ENCODE data around the gene RPP25. TPM values are rescaled to one million over a fixed set of nuclear protein-coding genes. Genes with fewer than 3 reads are reported as not detected.

The RPP25 gene
- total and polyA plus RNA-seq, 10 of the 15 experiments (the other 5 are each of a cell fraction or from before 2014, with no cell fraction given): 0.41 to 10.8 (median 4.7) TPM

GRCh38 chr15:74962671-74963070, 6.1 kb upstream of the RPP25 start:
- 43% methylated on average over 2 of the region's 2 CpGs for WGBS (ENCODE audit: insufficient coverage, insufficient replicate concordance, low lambda C conversion rate, missing lambda C conversion rate)
- H3K4me3 ChIP-seq: no peak overlapping the region
- ChIA-PET RAD21 (ENCODE audit: unreplicated experiment) (no interaction called here), CTCF (interaction anchor here (0.7 to 3.7 kb wide), 5 partner anchors 12 to 328 kb away, joined by 3 to 24 read pairs (median 5); no protein-coding TSS in a partner anchor), SMC1A (ENCODE audit: uncharacterized antibody, unreplicated experiment) (no interaction called here), POLR2A (no interaction called here)
- H3K9me3 ChIP-seq (replicated peaks; ENCODE audit: control insufficient read depth, insufficient read depth, low read length): no peaks in the 10 kb centered on the region
- no peak overlapping the region for H3K27ac ChIP-seq (ENCODE audit: control insufficient read depth, insufficient read depth)
- H3K9ac ChIP-seq (ENCODE audit: control insufficient read depth, insufficient read depth, low read length): no peak overlapping the region
- TF ChIP-seq E2F8 (IDR thresholded peaks at IDR 0.05; ENCODE audit: low read depth, partially characterized antibody) (no peak), BMI1 (IDR thresholded peaks at IDR 0.05; ENCODE audit: borderline replicate concordance) (no peak)
- H3K4me1 ChIP-seq (ENCODE audit: control insufficient read depth, insufficient read depth, low read length): peaks cover 16% of the 10 kb centered on the region
- no peaks in the 10 kb centered on the region for H3K36me3 ChIP-seq (ENCODE audit: control insufficient read depth in 2 of 2, insufficient read depth in 2 of 2, low read length in 1 of 2)
- DNase-seq (ENCODE audit: low read depth, low spot score) (no peak), ATAC-seq (no peak), FAIRE-seq (no peak)
- intact Hi-C loops (cut with micrococcal nuclease; ENCODE audit: unreplicated experiment) (no loop called here), in situ Hi-C loops (cut with MboI) (no loop called here)
- H3K27me3 ChIP-seq (replicated peaks in 1 of 2; ENCODE audit: control insufficient read depth in 2 of 2, insufficient read depth in 2 of 2, low read length in 1 of 2): peaks cover 7 to 10% of the 10 kb centered on the region in 2 experiments
- no peaks in the 10 kb centered on the region for H4K20me1 ChIP-seq (ENCODE audit: control insufficient read depth, insufficient read depth)
- H3K79me2 ChIP-seq (ENCODE audit: control insufficient read depth, insufficient read depth, low read length): no peaks in the 10 kb centered on the region
- no TSS peak for BruUV-seq (replicated peaks)
- no peak overlapping the region for H2AFZ ChIP-seq (ENCODE audit: control insufficient read depth, low read depth, low read length)
- no peak overlapping the region for H3K4me2 ChIP-seq (ENCODE audit: control insufficient read depth, insufficient read depth)

- no peak overlapping the region for H2AFZ ChIP-seq (ENCODE audit: control insufficient read depth, low read depth, low read length)
- no peaks in the 10 kb centered on the region for H3K79me2 ChIP-seq (ENCODE audit: control insufficient read depth, insufficient read depth, low read length)
- in situ Hi-C loops (cut with MboI): no loop called here
- peaks cover 8 to 15% of the 10 kb centered on the region in 2 experiments for H3K27me3 ChIP-seq (replicated peaks in 1 of 2; ENCODE audit: control insufficient read depth in 2 of 2, insufficient read depth in 2 of 2, low read length in 1 of 2)
- SMC1A ChIA-PET (ENCODE audit: uncharacterized antibody, unreplicated experiment): interaction anchor here (0.9 kb wide), 1 partner anchor 31 kb away, joined by 3 read pairs; no protein-coding TSS in a partner anchor
- RAD21 ChIA-PET (ENCODE audit: unreplicated experiment): no interaction called here
- no peak for TF ChIP-seq HDAC6 (IDR thresholded peaks at IDR 0.05; ENCODE audit: unreplicated experiment)
- TF ChIP-seq IRF5 (IDR thresholded peaks at IDR 0.05; ENCODE audit: borderline replicate concordance): no peak
- no peak for TF ChIP-seq RFX5 (IDR thresholded peaks at IDR 0.05; ENCODE audit: low read depth, low read length)
- TF ChIP-seq YBX1 (IDR thresholded peaks at IDR 0.05): no peak
- TF ChIP-seq EZH2 (IDR thresholded peaks at IDR 0.05; ENCODE audit: borderline replicate concordance, control insufficient read depth, low read depth, low read length): no peak
- no peak for TF ChIP-seq ZNF384 (IDR thresholded peaks at IDR 0.05; ENCODE audit: borderline replicate concordance, low read depth, low read length)
- H3K9me3 ChIP-seq (replicated peaks; ENCODE audit: control insufficient read depth, insufficient read depth, low read length): no peaks in the 10 kb centered on the region
- ATAC-seq (no peak), FAIRE-seq (no peak), DNase-seq (ENCODE audit: low read depth, low spot score) (no peak)
- no peak overlapping the region for H3K4me2 ChIP-seq (ENCODE audit: control insufficient read depth, insufficient read depth)
- H3K4me1 ChIP-seq (ENCODE audit: control insufficient read depth, insufficient read depth, low read length): peaks cover 21% of the 10 kb centered on the region
- WGBS (ENCODE audit: insufficient coverage, insufficient replicate concordance, low lambda C conversion rate, missing lambda C conversion rate): 59% methylated on average over 8 of the region's 8 CpGs
- CTCF ChIA-PET: interaction anchor here (0.7 to 3.7 kb wide), 5 partner anchors 8 to 61 kb away, joined by 3 to 24 read pairs (median 4); no protein-coding TSS in a partner anchor
- POLR2A ChIA-PET: no interaction called here
- H3K9ac ChIP-seq (ENCODE audit: control insufficient read depth, insufficient read depth, low read length): no peak overlapping the region
- intact Hi-C loops (cut with micrococcal nuclease; ENCODE audit: unreplicated experiment): no loop called here
- no peaks in the 10 kb centered on the region for H3K36me3 ChIP-seq (ENCODE audit: control insufficient read depth in 2 of 2, insufficient read depth in 2 of 2, low read length in 1 of 2)
- no peak overlapping the region for H3K27ac ChIP-seq (ENCODE audit: control insufficient read depth, insufficient read depth)
- no peaks in the 10 kb centered on the region for H4K20me1 ChIP-seq (ENCODE audit: control insufficient read depth, insufficient read depth)
- BruUV-seq (replicated peaks): no TSS peak
- H3K4me3 ChIP-seq: no peak overlapping the region
These were observed 5.6 kb upstream of the RPP25 start for GRCh38 chr15:74962219-74962618.

All from GM12878 (cell line).